Adipose tissue (tissue), 3 donors: ENCODE results near the gene PCK2. TPM values are rescaled to one million over a fixed set of nuclear protein-coding genes. Genes with fewer than 3 reads are reported as not detected.

ENCODE experiments used
- H3K27ac ChIP-seq: one replicate; pipeline ENCODE4 v1.5.1; 2013; ENCODE audit warnings: low read depth, low read length
- WGBS, 3 donors: extraction: QIAGEN DNeasy Blood & Tissue Kit; methylation state at CpG; one replicate each; pipeline ENCODE4 v1.1.7; 2013; 5-methylcytosine and 5-hydroxymethylcytosine counted together
- polyA plus RNA-seq, 3 donors: library from polyadenylated mRNA; stranded (reverse); fragments of 200-250 nt; gene quantifications; one replicate each; pipeline ENCODE4 v1.2.3, GENCODE V29; 2013
- donor health status: healthy with polysubstance abuse.
- donor health status: Bipolar disorder and iron deficiency.
- donor health status: healthy.

The PCK2 gene
- polyA plus RNA-seq, 3 donors: 22.0 to 75.5 (median 29.5) TPM

GRCh38 chr14:24126939-24127338 lies 32.8 kb downstream of the PCK2 start:
- H3K27ac ChIP-seq: no peak overlapping the region

GRCh38 chr14:24127673-24128072 lies 33.6 kb downstream of the PCK2 start:
- no peak overlapping the region for H3K27ac ChIP-seq
- 90 to 96% (median 90%) methylated on average over 2 of the region's 2 CpGs for WGBS, 3 donors

GRCh38 chr14:24129410-24129998 lies 35.4 kb downstream of the PCK2 start:
- WGBS, 3 donors: 89 to 99% (median 96%) methylated on average over 8 of the region's 8 CpGs
- no peak overlapping the region for H3K27ac ChIP-seq

- 82 to 92% (median 89%) methylated on average over 5 of the region's 5 CpGs for WGBS, 3 donors
- no peak within 1 kb of the TSS for H3K27ac ChIP-seq
These were observed 36.2 kb downstream of the PCK2 start, which contains the start of gene FITM1 for GRCh38 chr14:24130380-24130716. FITM1 (plus strand) TSS chr14:24130659; CDS start chr14:24131564, 905 bp downstream.

GRCh38 chr14:24130717-24131548 lies 36.8 kb downstream of the PCK2 start:
- no peak overlapping the region for H3K27ac ChIP-seq
- WGBS, 3 donors: 30 to 53% (median 50%) methylated on average over 7 of the region's 7 CpGs

- no peak overlapping the region for H3K27ac ChIP-seq
These were observed 37.4 kb downstream of the PCK2 start for GRCh38 chr14:24131549-24131966.

GRCh38 chr14:24132061-24132685 lies 38.1 kb downstream of the PCK2 start:
- no peak overlapping the region for H3K27ac ChIP-seq
- 37 to 65% (median 57%) methylated on average over 23 to 24 of the region's 24 CpGs for WGBS, 3 donors

More at GRCh38 chr14:24131549-24131966, 37.4 kb downstream of the PCK2 start:
- 48 to 81% (median 70%) methylated on average over 14 to 15 of the region's 15 CpGs for WGBS, 3 donors

- 96 to 100% (median 99%) methylated on average over 2 of the region's 2 CpGs for WGBS, 3 donors
These were observed 38.9 kb downstream of the PCK2 start for GRCh38 chr14:24132976-24133375.

GRCh38 chr14:24133735-24134134 lies 39.6 kb downstream of the PCK2 start:
- 91 to 98% (median 92%) methylated on average over 1 of the region's 1 CpG for WGBS, 3 donors

More at GRCh38 chr14:24132976-24133375, 38.9 kb downstream of the PCK2 start:
- no peak overlapping the region for H3K27ac ChIP-seq

GRCh38 chr14:24135584-24135833 lies 41.4 kb downstream of the PCK2 start:
- no peak overlapping the region for H3K27ac ChIP-seq
- WGBS, 3 donors: 5 to 10% (median 7%) methylated on average over 9 of the region's 9 CpGs

More at GRCh38 chr14:24133735-24134134, 39.6 kb downstream of the PCK2 start:
- H3K27ac ChIP-seq: no peak overlapping the region

- H3K27ac ChIP-seq: no peak within 1 kb of the TSS
- 0 to 1% (median 1%) methylated on average over 41 to 75 of the region's 75 CpGs for WGBS, 3 donors
These were observed 41.9 kb downstream of the PCK2 start, which contains the start of gene PSME1 for GRCh38 chr14:24135834-24136683. PSME1 (plus strand) TSS chr14:24136194; CDS start chr14:24136263, 69 bp downstream.

GRCh38 chr14:24136684-24137528 lies 42.8 kb downstream of the PCK2 start:
- 23 to 36% (median 35%) methylated on average over 13 of the region's 13 CpGs for WGBS, 3 donors
- no peak overlapping the region for H3K27ac ChIP-seq

- H3K27ac ChIP-seq: no peak overlapping the region
- WGBS, 3 donors: 87 to 93% (median 88%) methylated on average over 8 of the region's 8 CpGs
These were observed 43.7 kb downstream of the PCK2 start for GRCh38 chr14:24137529-24138395.

- H3K27ac ChIP-seq: no peak overlapping the region
- WGBS, 3 donors: 73 to 85% (median 76%) methylated on average over 13 of the region's 13 CpGs
These were observed 44.5 kb downstream of the PCK2 start for GRCh38 chr14:24138396-24139271.

GRCh38 chr14:24139272-24139934 lies 45.3 kb downstream of the PCK2 start:
- H3K27ac ChIP-seq: no peak overlapping the region
- WGBS, 3 donors: 66 to 93% (median 89%) methylated on average over 9 of the region's 9 CpGs
